AG04450 (cell line): ENCODE data around the gene SPRING1. TPM values are rescaled to one million over a fixed set of nuclear protein-coding genes. Genes with fewer than 3 reads are reported as not detected.

Experiments
- CTCF ChIA-PET: fragments of 300-600, 350-600 bp; formaldehyde crosslinking; extraction: SDS; loops from one replicate; lab custom pipeline; 2022; ENCODE audit warnings: antibody characterized with exemption, inconsistent platforms; lab: Charles Lee
- POLR2A ChIA-PET: fragments of 350-600 bp; formaldehyde crosslinking; extraction: SDS; loops from one replicate; lab custom pipeline; 2021; ENCODE audit warnings: antibody characterized with exemption, inconsistent platforms; lab: Yijun Ruan, JAX
- DNase-seq: peaks from one replicate; pipeline ENCODE4 v3.0.0-alpha.2; 2011; ENCODE audit warnings: low read depth, low spot score
- H3K27ac ChIP-seq: one replicate; pipeline ENCODE4 v1.5.1; 2012; ENCODE audit warnings: low read depth, low read length, control low read depth
- H3K27me3 ChIP-seq: one replicate; pipeline ENCODE4 v1.6.0; 2012; ENCODE audit warnings: low read length; ENCODE audit not compliant: control insufficient read depth, insufficient read depth
- H3K4me3 ChIP-seq: 2 replicates; pipeline ENCODE4 v1.5.1; 2011; ENCODE audit warnings: mild to moderate bottlenecking, low read depth, low read length, control low read depth
- H3K9me3 ChIP-seq: 2 replicates; pipeline ENCODE4 v1.5.1; 2012; ENCODE audit warnings: low read length; ENCODE audit not compliant: control insufficient read depth, insufficient read depth
- CTCF ChIP-seq: IDR thresholded peaks from 2 replicates; pipeline ENCODE4 v1.5.1; 2011; ENCODE audit warnings: low read depth, low read length, control low read depth, inconsistent platforms
- polyA plus RNA-seq: library from polyadenylated mRNA; depleted of rRNA; stranded (reverse); fragments of >200 nt; gene quantifications from 2 replicates; pipeline ENCODE4 v1.2.3, GENCODE V29; 2011

SPRING1 gene
- polyA plus RNA-seq, 1 experiment: 15.5 TPM

- H3K4me3 ChIP-seq: peak overlapping the region; percentile 7; the same call in 1 of the 2 replicates
- H3K27me3 ChIP-seq: peaks cover 62% of the 10 kb centered on the region
- H3K9me3 ChIP-seq: no peaks in the 10 kb centered on the region
- no peak for TF ChIP-seq CTCF
- DNase-seq: no peak
- ChIA-PET POLR2A (no interaction called here), CTCF (interaction anchor here (1.2 to 1.7 kb wide), 3 partner anchors 10 to 695 kb away, joined by 3 to 6 read pairs (median 3); no protein-coding TSS in a partner anchor)
- H3K27ac ChIP-seq: no peak overlapping the region
Observed at GRCh38 chr12:116693286-116694227, 44.3 kb downstream of the SPRING1 start.

DNA sequence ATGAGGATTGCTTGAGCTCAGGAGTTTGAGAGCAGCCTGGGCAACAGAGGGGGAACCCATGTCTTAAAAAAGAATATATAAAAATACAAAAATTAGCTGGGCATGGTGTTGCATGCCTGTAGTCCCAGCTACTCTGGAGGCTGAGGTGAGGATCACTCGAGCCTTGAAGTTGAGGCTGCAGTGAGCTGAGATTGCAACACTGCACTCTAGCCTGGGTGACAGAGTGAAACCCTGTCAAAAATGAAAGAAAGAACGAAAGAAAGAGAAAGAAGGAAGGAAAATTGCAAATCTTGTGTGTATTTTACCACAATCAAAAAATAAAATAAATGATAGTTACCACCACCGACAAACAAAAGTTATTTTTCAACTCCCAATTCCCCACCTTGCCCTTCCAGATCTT lies 45.3 kb downstream of the SPRING1 start:
- DNase-seq: no peak
- Histone ChIP-seq H3K27me3 (peaks cover 62% of the 10 kb centered on the region), H3K27ac (no peak overlapping the region), H3K4me3 (no peak overlapping the region), H3K9me3 (no peaks in the 10 kb centered on the region)
- CTCF ChIA-PET: interaction anchor here (1.2 to 1.7 kb wide), 2 partner anchors 11 to 694 kb away, joined by 3 read pairs; no protein-coding TSS in a partner anchor
- POLR2A ChIA-PET: no interaction called here
- no peak for TF ChIP-seq CTCF

- no peaks in the 10 kb centered on the region for H3K9me3 ChIP-seq
- TF ChIP-seq CTCF: no peak
- POLR2A ChIA-PET: no interaction called here
- CTCF ChIA-PET: interaction anchor here (0.6 to 1.7 kb wide), 2 partner anchors 85 to 693 kb away, joined by 3 read pairs; no protein-coding TSS in a partner anchor
- H3K4me3 ChIP-seq: no peak overlapping the region
- H3K27me3 ChIP-seq: peaks cover 60% of the 10 kb centered on the region
- DNase-seq: no peak
- H3K27ac ChIP-seq: no peak overlapping the region
Observed at GRCh38 chr12:116691636-116692035, 46.2 kb downstream of the SPRING1 start.

DNA sequence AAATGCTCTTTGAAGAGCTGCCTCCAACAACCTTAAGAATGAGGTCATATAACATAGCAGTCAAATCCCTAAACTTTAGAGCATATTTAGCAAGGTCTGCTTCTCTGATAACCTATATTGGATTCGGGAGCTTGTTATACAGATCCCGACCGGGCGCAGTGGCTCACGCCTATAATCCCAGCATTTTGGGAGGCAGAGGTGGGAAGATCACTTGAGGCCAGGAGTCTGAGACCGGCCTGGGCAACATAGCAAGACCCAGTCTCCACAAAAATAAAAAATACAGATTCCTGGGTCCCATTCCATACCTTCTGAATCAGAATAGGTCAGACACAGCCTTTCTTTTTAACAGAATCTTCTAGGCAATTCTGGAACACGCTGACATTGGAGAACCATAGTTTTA lies 46.7 kb downstream of the SPRING1 start:
- DNase-seq: no peak
- Histone ChIP-seq H3K9me3 (no peaks in the 10 kb centered on the region), H3K4me3 (no peak overlapping the region), H3K27ac (no peak overlapping the region), H3K27me3 (peaks cover 56% of the 10 kb centered on the region)
- no peak for TF ChIP-seq CTCF
- POLR2A ChIA-PET: no interaction called here
- CTCF ChIA-PET: interaction anchor here (0.6 kb wide), 1 partner anchor 85 kb away, joined by 3 read pairs; no protein-coding TSS in a partner anchor
